GM23248 (cell line): ENCODE measurements around the gene RAB27B.

ENCODE experiments used
- EZH2 ChIP-seq: fragments of 200-600 bp; sonication (generic); IDR thresholded peaks from 2 replicates; pipeline ENCODE4 v1.6.1; 2018; ENCODE audit warnings: antibody characterized with exemption, mild to moderate bottlenecking; ENCODE audit not compliant: insufficient read depth, poor library complexity, severe bottlenecking
- EZH2phosphoT487 ChIP-seq: fragments of 200-600 bp; sonication (generic); IDR thresholded peaks from 2 replicates; pipeline ENCODE4 v1.6.1; 2018; ENCODE audit warnings: antibody characterized with exemption, moderate library complexity, mild to moderate bottlenecking, low read depth; ENCODE audit not compliant: insufficient read depth

DNA sequence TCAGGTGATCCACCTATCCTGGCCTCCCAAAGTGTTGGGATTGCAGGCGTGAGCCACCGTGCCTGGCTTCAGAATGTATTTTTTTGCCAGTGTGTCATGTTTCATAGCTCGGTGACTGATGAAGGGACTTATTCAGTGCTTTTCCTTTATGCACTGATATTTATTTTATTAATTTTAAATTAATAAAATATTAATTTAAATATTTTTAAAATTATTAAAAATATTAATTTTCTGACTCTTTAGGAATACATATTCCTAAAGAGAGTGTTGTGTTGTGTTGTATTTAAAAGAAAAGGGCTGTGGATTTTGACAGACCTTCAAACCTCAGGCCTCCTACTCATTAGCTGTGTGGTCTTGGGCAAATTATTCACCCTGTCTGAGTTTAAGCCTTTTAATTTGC is 22.3 kb downstream of the RAB27B start:
- TF ChIP-seq EZH2phosphoT487 (no peak), EZH2 (no peak)
